Subcutaneous adipose tissue (tissue), 4 donors: ENCODE data around the gene CACNA1A. TPM values are rescaled to one million over a fixed set of nuclear protein-coding genes. Genes with fewer than 3 reads are reported as not detected.

Source experiments
- total RNA-seq, 4 donors: library from RNA; depleted of rRNA; stranded (reverse); fragments of >200 nt; gene quantifications; one replicate each; pipeline ENCODE4 v1.1.0, GENCODE V29; 2016
- TF ChIP-seq, protein P1 (sequence below): fragments of 450-650 bp; IDR thresholded peaks from one replicate; pipeline ENCODE4 v1.5.1; 2016; ENCODE audit warnings: low read depth, mild to moderate bottlenecking, control low read depth, antibody characterized with exemption, moderate library complexity

CACNA1A gene
- total RNA-seq, 4 donors from 2014 or later, result 0.44 to 3.9 (median 1.2) TPM

DNA sequence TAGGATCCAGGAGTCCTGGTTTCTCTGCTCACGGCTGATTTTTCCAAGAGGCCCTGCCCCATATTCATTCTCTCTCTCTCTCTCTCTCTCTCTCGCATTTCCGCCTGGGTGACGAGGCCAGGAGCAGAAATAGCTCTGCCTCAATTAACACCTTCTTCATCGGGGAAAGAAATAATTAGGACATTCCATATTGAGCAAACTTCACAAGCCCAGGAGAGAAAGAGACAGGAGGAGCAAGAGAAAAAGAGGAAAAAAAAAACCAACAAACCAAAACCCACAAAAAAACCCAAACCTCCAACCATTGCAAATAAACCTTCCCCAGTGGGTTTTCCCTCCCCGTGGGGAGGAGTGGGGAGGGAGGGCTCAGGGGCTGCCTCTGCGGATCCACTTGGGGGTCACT, 143.0 kb downstream of the CACNA1A start:
- TF ChIP-seq, protein P1, sequence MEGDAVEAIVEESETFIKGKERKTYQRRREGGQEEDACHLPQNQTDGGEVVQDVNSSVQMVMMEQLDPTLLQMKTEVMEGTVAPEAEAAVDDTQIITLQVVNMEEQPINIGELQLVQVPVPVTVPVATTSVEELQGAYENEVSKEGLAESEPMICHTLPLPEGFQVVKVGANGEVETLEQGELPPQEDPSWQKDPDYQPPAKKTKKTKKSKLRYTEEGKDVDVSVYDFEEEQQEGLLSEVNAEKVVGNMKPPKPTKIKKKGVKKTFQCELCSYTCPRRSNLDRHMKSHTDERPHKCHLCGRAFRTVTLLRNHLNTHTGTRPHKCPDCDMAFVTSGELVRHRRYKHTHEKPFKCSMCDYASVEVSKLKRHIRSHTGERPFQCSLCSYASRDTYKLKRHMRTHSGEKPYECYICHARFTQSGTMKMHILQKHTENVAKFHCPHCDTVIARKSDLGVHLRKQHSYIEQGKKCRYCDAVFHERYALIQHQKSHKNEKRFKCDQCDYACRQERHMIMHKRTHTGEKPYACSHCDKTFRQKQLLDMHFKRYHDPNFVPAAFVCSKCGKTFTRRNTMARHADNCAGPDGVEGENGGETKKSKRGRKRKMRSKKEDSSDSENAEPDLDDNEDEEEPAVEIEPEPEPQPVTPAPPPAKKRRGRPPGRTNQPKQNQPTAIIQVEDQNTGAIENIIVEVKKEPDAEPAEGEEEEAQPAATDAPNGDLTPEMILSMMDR, result no peak

DNA sequence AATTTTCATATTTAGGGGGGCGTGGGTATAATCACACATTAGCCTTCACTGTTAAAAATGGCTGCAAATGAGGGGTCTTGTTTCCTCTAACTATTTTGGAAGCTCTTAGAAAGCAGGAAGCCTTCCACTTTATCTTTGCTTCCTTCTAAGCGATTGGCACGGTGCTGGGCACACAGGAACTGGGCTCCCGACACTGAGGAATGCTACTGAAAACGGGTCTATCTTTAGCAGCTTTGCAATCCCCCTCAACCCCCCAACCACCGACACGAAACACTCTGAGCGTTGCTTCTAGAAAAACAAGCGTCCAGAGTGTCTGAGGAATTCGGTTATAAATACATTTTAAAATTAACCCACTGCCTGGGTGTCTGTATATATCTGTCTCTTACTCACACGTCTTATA, 143.6 kb downstream of the CACNA1A start:
- TF ChIP-seq, protein P1, result no peak

DNA sequence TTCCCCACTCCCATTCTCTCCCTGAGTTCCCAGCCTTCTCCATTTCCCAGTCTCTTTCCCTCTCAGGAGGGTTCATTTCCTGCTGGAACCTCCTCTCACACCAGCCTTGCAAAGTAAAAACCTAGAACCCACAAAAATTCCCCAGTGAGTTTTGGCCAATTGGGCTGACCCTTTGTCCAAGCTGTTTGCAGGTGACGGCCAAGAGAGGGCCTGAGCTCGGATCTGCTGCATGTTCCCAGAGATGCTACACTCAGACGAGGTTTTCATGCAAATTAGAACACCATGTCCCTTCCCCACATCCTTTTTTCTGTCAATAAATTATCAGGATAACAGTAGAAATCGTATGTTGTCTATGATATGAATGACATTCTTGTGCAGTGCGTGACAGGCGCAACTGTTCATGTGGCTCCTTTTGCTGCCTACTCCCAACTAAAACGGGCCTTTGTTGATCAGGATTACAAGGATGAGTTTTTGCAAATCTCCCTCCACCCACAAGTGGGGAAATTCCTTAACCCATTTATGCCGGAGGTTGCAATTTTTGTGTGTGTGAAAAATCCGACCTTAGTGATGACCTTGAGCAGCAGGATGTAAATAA, 149.5 kb downstream of the CACNA1A start:
- TF ChIP-seq, protein P1, result no peak

DNA sequence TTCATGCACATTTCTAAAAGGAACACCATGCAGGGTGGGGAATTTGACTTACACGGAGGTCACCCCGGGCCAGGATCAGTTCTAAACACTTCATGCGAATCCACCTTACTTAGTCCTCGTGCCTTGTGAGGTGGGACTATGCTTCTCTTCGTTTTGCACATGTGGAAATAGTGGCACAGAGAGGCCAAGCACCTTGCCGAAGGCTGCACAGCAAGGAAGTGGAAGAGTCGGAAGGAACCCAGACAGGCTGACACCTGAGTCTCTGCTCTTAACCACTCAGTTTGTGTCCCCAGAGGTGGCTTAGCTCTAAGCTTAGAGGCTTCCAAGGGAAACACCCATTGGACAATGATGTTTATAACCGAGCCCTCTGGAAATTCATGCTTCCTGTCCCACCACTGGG, 150.1 kb downstream of the CACNA1A start:
- TF ChIP-seq, protein P1, result no peak

DNA sequence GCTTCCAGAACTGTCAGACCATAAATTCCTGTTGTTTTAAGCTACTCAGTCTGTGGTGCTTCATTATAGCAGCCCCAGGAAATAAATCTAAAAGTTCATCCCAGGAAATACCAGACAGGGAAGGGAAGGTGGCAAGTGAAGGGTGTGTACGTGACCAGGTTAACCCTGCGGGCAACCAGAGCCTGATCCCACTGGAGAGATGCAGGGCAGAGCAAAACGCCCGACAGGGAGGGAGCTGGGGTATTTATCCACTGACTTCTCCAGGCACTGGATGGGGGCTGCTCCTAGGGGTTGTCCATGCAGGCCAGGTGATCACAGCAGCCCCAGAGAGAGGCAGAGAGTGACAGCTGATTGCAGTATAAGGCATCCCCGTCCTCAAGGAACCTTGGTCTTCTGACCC, 150.9 kb downstream of the CACNA1A start:
- TF ChIP-seq, protein P1, result no peak

DNA sequence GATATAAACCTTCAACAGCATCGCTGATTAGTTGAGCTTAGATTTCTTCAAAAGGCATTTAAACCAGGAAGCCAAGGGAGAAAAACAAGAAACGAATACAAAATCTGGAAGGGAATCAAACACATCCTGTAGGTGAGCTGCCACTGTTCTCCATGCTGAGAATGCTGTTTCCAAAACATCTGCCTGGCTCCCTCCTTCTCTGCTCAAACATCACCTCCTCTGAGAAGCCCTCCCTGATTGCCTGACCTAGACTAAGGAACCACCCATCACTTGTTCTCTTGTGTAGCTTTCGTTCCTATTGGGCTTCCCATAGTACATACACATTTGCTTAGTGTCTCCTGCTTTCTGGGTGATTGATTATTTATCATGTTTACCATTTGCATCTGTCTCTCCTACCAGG, 152.7 kb downstream of the CACNA1A start:
- TF ChIP-seq, protein P1, result no peak

DNA sequence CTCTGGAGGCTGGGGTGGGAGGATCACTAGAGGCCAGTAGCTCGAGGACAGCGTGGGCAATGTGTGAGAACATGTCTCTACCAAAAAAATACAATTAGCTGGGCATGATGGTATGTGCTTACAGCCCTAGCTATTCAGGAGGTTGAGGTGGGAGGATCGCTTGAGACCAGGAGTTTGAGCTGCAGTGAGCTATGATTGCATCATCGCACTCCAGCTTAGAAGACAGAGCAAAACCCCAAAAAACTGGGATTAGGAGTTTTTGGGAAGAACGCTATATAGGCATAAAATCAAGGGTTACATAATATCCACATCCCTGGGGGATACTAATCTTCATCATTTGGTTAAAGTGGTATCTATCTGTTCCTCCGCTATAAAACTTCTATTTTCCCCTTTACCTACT, 155.5 kb downstream of the CACNA1A start:
- TF ChIP-seq, protein P1, result no peak
